CD8-positive, alpha-beta memory T cell (primary cell): Measurements from ENCODE around the gene C1orf198. TPM values are rescaled to one million over a fixed set of nuclear protein-coding genes. Genes with fewer than 3 reads are reported as not detected.

Experiments used
- CTCF ChIA-PET: fragments of 350-600 bp; sonication (Branson Sonifier 250); formaldehyde crosslinking; loops from one replicate; lab custom pipeline; 2021; ENCODE audit warnings: antibody characterized with exemption; lab: Charles Lee
- POLR2A ChIA-PET: fragments of 350-600 bp; sonication (Branson Sonifier 250); formaldehyde crosslinking; loops from one replicate; lab custom pipeline; 2021; ENCODE audit warnings: antibody characterized with exemption; lab: Charles Lee
- DNase-seq, 5 donors: peaks; one replicate each; pipeline versions ENCODE4 v3.0.0 to v3.0.0-alpha.2; 2020 to 2022; ENCODE audit warnings: mixed read lengths in 1 of 5
- H3K27ac ChIP-seq: one replicate; pipeline ENCODE4 v1.7.0; 2013; ENCODE audit warnings: low read depth, mild to moderate bottlenecking, low read length, moderate library complexity
- H3K27me3 ChIP-seq: 2 replicates; pipeline ENCODE4 v1.7.0; 2013; ENCODE audit warnings: low read length, mild to moderate bottlenecking; ENCODE audit not compliant: insufficient read depth, poor library complexity, severe bottlenecking
- H3K36me3 ChIP-seq: 2 replicates; pipeline ENCODE4 v1.7.0; 2013; ENCODE audit warnings: mild to moderate bottlenecking, low read length, moderate library complexity; ENCODE audit not compliant: insufficient read depth
- H3K4me1 ChIP-seq: 2 replicates; pipeline ENCODE4 v1.7.0; 2013; ENCODE audit warnings: mild to moderate bottlenecking, low read length, moderate library complexity; ENCODE audit not compliant: insufficient read depth
- H3K4me3 ChIP-seq: 2 replicates; pipeline ENCODE4 v1.7.0; 2013; ENCODE audit warnings: mild to moderate bottlenecking, low read length
- H3K9me3 ChIP-seq: 2 replicates; pipeline ENCODE4 v1.7.0; 2013; ENCODE audit warnings: mild to moderate bottlenecking, low read length
- H3K27ac Mint-ChIP-seq, 8 donors: one replicate each; pipeline ENCODE4 v1.8.0; 2020 to 2021; ENCODE audit warnings: mixed read lengths in 8 of 8, mild to moderate bottlenecking in 6 of 8, inconsistent platforms in 3 of 8, moderate library complexity in 3 of 8
- H3K27me3 Mint-ChIP-seq, 2 donors: one replicate each; pipeline ENCODE4 v1.8.0; 2020 to 2021; ENCODE audit warnings: mixed read lengths in 2 of 2, mild to moderate bottlenecking in 1 of 2, moderate library complexity in 1 of 2
- H3K36me3 Mint-ChIP-seq, 3 donors: one replicate each; pipeline ENCODE4 v1.8.0; 2020 to 2021; ENCODE audit warnings: mixed read lengths in 3 of 3, inconsistent platforms in 1 of 3, mild to moderate bottlenecking in 1 of 3
- H3K4me1 Mint-ChIP-seq, 3 donors: one replicate each; pipeline ENCODE4 v1.8.0; 2020 to 2021; ENCODE audit warnings: mixed read lengths in 3 of 3, inconsistent platforms in 1 of 3, mild to moderate bottlenecking in 1 of 3
- H3K4me3 Mint-ChIP-seq, 7 donors: one replicate each; pipeline ENCODE4 v1.8.0; 2020 to 2021; ENCODE audit warnings: mixed read lengths in 7 of 7, mild to moderate bottlenecking in 6 of 7, moderate library complexity in 4 of 7, inconsistent platforms in 2 of 7
- H3K9me3 Mint-ChIP-seq, 5 donors: one replicate each; pipeline ENCODE4 v1.8.0; 2020 to 2022; ENCODE audit warnings: mixed read lengths in 5 of 5, mild to moderate bottlenecking in 3 of 5, moderate library complexity in 2 of 5, inconsistent platforms in 1 of 5
- polyA plus RNA-seq: library from polyadenylated mRNA; unstranded; fragments of 300-500 nt; fragmentation: Illumina TruSeq; gene quantifications from one replicate; pipeline ENCODE4 v1.2.3, GENCODE V29; 2021
- total RNA-seq, 2 experiments: library from RNA; stranded (reverse); gene quantifications; one replicate each; pipeline ENCODE4 v1.2.3, GENCODE V29; 2021

C1orf198 gene
- total and polyA plus RNA-seq, 3 experiments from 2014 or later = 5.7 to 7.2 (median 5.9) TPM

- Mint-ChIP-seq H3K4me3 (no peak overlapping the region), H3K9me3 (no peaks in the 10 kb centered on the region), H3K4me1 (no peaks in the 10 kb centered on the region), H3K27ac (no peak overlapping the region), H3K27me3 (peaks cover 9 to 43% of the 10 kb centered on the region in 2 donors), H3K36me3 (no peaks in the 10 kb centered on the region)
- Histone ChIP-seq H3K36me3 (no peaks in the 10 kb centered on the region), H3K4me3 (no peak overlapping the region), H3K9me3 (no peaks in the 10 kb centered on the region), H3K27ac (no peak overlapping the region), H3K27me3 (no peaks in the 10 kb centered on the region), H3K4me1 (no peaks in the 10 kb centered on the region)
- CTCF ChIA-PET = no interaction called here
- POLR2A ChIA-PET = no interaction called here
- DNase-seq = no peak
Measured at GRCh38 chr1:230820568-230820967, 47.8 kb downstream of the C1orf198 start.

DNA sequence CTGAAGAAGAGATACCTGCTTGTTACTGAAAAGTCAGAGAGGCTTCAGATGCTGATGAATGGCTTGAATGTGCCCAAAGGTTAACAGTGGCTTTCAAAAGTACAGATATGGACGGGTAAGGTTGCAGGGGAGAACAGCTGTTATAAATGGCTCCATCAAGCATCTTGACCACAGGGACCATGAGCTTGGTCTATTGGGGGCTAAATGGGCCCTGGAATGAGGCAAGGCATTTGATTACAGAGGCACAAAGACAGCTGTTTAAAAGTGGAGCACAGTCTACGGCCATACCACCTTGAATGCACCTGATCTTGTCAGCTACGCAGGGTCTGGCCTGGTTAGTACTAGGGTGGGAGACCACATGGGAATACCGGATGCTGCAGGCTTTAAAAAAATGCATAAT lies 48.3 kb downstream of the C1orf198 start:
- H3K36me3 ChIP-seq = no peaks in the 10 kb centered on the region
- Mint-ChIP-seq H3K27me3 (peaks cover 9 to 46% of the 10 kb centered on the region in 2 donors), H3K27ac (no peak overlapping the region), H3K36me3 (no peaks in the 10 kb centered on the region), H3K9me3 (peaks cover 0 to 3% (median 0%) of the 10 kb centered on the region in 5 donors), H3K4me1 (no peaks in the 10 kb centered on the region), H3K4me3 (no peak overlapping the region)
- no peaks in the 10 kb centered on the region for H3K9me3 ChIP-seq
- no peaks in the 10 kb centered on the region for H3K27me3 ChIP-seq
- ChIA-PET POLR2A (no interaction called here), CTCF (interaction anchor here (1.3 kb wide), 1 partner anchor 9 kb away, joined by 4 read pairs; no protein-coding TSS in a partner anchor)
- H3K4me3 ChIP-seq = no peak overlapping the region
- no peak for DNase-seq
- H3K27ac ChIP-seq = no peak overlapping the region
- no peaks in the 10 kb centered on the region for H3K4me1 ChIP-seq

DNA sequence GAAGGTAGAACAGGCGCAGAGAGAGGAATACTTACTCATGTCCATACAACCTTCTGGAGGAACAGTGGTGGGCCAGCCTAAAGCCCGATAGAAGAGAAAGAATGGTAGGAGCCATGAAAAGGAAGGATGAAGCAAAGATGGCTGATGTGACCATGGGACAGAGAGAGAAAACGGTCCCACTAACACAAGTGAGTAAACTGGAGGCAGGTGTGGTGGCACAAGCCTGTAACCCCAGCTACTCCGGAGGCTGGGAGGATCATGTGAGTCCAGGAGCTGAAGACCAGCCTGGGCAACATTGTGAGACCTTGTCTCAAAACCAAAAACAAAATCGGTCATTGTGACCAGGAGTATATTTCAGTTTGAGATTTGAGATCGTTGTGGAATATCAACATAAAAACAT lies 49.4 kb downstream of the C1orf198 start:
- Histone ChIP-seq H3K4me3 (no peak overlapping the region), H3K4me1 (no peaks in the 10 kb centered on the region), H3K27ac (no peak overlapping the region), H3K36me3 (no peaks in the 10 kb centered on the region), H3K27me3 (no peaks in the 10 kb centered on the region), H3K9me3 (no peaks in the 10 kb centered on the region)
- Mint-ChIP-seq H3K9me3 (peaks cover 1 to 5% (median 2%) of the 10 kb centered on the region in 5 donors), H3K4me1 (no peaks in the 10 kb centered on the region), H3K36me3 (peaks cover 0 to 2% (median 0%) of the 10 kb centered on the region in 3 donors), H3K27ac (no peak overlapping the region), H3K27me3 (peaks cover 9 to 53% of the 10 kb centered on the region in 2 donors), H3K4me3 (no peak overlapping the region)
- no peak for DNase-seq
- ChIA-PET CTCF (interaction anchor here (1.3 kb wide), 1 partner anchor 11 kb away, joined by 4 read pairs; no protein-coding TSS in a partner anchor), POLR2A (no interaction called here)

DNA sequence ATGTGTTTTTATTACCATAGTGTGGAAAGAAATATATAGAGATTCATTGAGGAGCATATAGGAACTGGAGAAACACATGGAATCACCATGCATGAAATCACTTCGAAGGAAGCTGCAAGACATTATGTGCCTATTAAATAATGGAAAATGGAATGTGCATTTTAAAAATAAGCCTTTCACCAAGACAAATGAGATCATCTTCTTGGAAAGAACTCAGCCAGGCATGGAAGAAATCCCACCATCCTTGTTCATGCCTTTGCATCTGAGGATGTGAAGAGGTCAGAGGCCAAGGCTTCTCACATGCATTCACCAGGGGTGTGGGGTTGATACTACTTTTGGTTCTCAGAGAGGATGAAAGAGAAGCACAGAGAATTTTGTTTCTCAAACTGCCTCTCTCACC lies 50.0 kb downstream of the C1orf198 start:
- no peak overlapping the region for H3K27ac ChIP-seq
- CTCF ChIA-PET = no interaction called here
- H3K27me3 ChIP-seq = no peaks in the 10 kb centered on the region
- H3K4me1 ChIP-seq = no peaks in the 10 kb centered on the region
- Mint-ChIP-seq H3K27ac (no peak overlapping the region), H3K4me3 (no peak overlapping the region), H3K9me3 (peaks cover 4 to 10% (median 7%) of the 10 kb centered on the region in 5 donors), H3K27me3 (peaks cover 9 to 59% of the 10 kb centered on the region in 2 donors), H3K36me3 (peaks cover 0 to 5% (median 0%) of the 10 kb centered on the region in 3 donors), H3K4me1 (no peaks in the 10 kb centered on the region)
- H3K4me3 ChIP-seq = no peak overlapping the region
- no peaks in the 10 kb centered on the region for H3K36me3 ChIP-seq
- POLR2A ChIA-PET = no interaction called here
- no peaks in the 10 kb centered on the region for H3K9me3 ChIP-seq
- DNase-seq = no peak

- peaks cover 17 to 23% (median 19%) of the 10 kb centered on the region in 5 donors for H3K9me3 Mint-ChIP-seq
- Histone ChIP-seq H3K27me3 (no peaks in the 10 kb centered on the region), H3K36me3 (no peaks in the 10 kb centered on the region), H3K9me3 (peaks cover 9% of the 10 kb centered on the region), H3K4me3 (no peak overlapping the region), H3K4me1 (no peaks in the 10 kb centered on the region), H3K27ac (no peak overlapping the region)
- no peak for DNase-seq
- H3K27ac Mint-ChIP-seq = no peak overlapping the region
- H3K4me1 Mint-ChIP-seq = no peaks in the 10 kb centered on the region
- H3K4me3 Mint-ChIP-seq = no peak overlapping the region
- peaks cover 10 to 55% of the 10 kb centered on the region in 2 donors for H3K27me3 Mint-ChIP-seq
- ChIA-PET CTCF (no interaction called here), POLR2A (no interaction called here)
- peaks cover 0 to 10% (median 0%) of the 10 kb centered on the region in 3 donors for H3K36me3 Mint-ChIP-seq
Measured at GRCh38 chr1:230816018-230816417, 52.3 kb downstream of the C1orf198 start.

- ChIA-PET CTCF (no interaction called here), POLR2A (no interaction called here)
- Mint-ChIP-seq H3K27ac (no peak overlapping the region), H3K4me3 (no peak overlapping the region), H3K4me1 (no peaks in the 10 kb centered on the region), H3K9me3 (peaks cover 17 to 23% (median 19%) of the 10 kb centered on the region in 5 donors), H3K27me3 (peaks cover 9 to 49% of the 10 kb centered on the region in 2 donors), H3K36me3 (peaks cover 0 to 10% (median 0%) of the 10 kb centered on the region in 3 donors)
- H3K27ac ChIP-seq = no peak overlapping the region
- H3K27me3 ChIP-seq = no peaks in the 10 kb centered on the region
- DNase-seq = no peak
- H3K36me3 ChIP-seq = no peaks in the 10 kb centered on the region
- H3K4me3 ChIP-seq = no peak overlapping the region
- H3K4me1 ChIP-seq = no peaks in the 10 kb centered on the region
- H3K9me3 ChIP-seq = peaks cover 9% of the 10 kb centered on the region
Measured at GRCh38 chr1:230814949-230815692, 53.2 kb downstream of the C1orf198 start.

DNA sequence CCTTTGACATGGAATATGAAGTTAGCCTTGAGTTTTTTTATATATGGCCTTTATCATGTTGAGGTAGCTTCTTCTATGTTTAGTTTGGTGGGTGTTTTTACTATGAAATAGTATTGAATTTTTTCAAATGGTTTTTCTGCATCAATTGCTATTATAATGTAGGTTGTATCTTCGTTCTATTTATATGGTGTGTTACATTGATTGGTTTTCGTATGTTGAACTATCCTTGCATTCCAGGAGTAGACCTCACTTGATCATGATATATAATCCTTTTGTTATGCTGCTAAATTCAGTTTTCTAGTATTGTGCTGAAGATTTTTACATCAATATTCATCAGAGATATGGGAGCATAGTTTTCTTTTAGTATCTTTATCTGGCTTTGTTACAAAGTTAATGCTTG lies 55.8 kb downstream of the C1orf198 start:
- H3K4me3 Mint-ChIP-seq = no peak overlapping the region
- POLR2A ChIA-PET = no interaction called here
- no peaks in the 10 kb centered on the region for H3K27me3 ChIP-seq
- peaks cover 0 to 10% (median 0%) of the 10 kb centered on the region in 3 donors for H3K36me3 Mint-ChIP-seq
- H3K27me3 Mint-ChIP-seq = peaks cover 1 to 28% of the 10 kb centered on the region in 2 donors
- H3K9me3 ChIP-seq = peaks cover 9% of the 10 kb centered on the region
- H3K4me3 ChIP-seq = no peak overlapping the region
- no peaks in the 10 kb centered on the region for H3K4me1 Mint-ChIP-seq
- no peak overlapping the region for H3K27ac ChIP-seq
- DNase-seq = no peak
- CTCF ChIA-PET = no interaction called here
- H3K4me1 ChIP-seq = no peaks in the 10 kb centered on the region
- H3K9me3 Mint-ChIP-seq = peaks cover 17 to 23% (median 19%) of the 10 kb centered on the region in 5 donors
- H3K36me3 ChIP-seq = no peaks in the 10 kb centered on the region
- no peak overlapping the region for H3K27ac Mint-ChIP-seq

DNA sequence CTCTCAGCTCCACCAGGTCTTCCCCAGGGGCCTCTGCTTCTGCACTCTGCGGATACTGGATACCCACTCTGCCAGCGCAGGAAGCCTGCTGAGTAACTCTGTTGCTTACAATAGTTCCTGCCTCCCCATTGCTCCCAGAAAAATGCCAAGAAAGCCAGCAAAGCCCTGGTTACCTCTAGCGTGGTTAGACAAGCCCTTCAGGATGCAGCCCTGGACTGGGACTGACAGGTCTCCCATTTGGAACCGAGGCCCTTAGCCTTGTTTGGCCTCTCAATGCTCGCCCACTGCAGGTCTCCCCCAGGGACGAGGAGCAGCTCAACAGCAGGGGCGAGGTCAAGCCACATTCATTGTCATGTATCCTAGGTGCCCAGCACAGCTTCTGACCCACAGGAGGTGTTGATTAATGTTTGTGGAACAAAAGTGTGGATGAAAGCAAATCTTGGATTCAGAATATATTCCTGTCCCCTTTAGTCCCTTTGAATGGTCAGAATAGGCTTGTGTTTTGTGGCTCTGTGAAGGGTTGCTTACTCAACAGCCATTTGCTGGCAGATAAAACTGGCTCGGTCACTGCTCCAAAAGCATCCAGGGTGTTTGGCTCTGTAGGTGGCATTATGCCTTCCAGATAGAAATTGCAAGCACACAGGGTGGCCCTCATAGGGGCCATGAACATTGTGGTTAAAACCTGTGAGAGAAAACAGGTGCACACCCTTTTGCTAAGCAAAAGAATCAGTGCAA lies 58.9 kb downstream of the C1orf198 start:
- Histone ChIP-seq H3K27ac (no peak overlapping the region), H3K4me3 (no peak overlapping the region), H3K4me1 (no peaks in the 10 kb centered on the region), H3K36me3 (no peaks in the 10 kb centered on the region), H3K9me3 (peaks cover 9% of the 10 kb centered on the region), H3K27me3 (no peaks in the 10 kb centered on the region)
- Mint-ChIP-seq H3K9me3 (peaks cover 17 to 25% (median 21%) of the 10 kb centered on the region in 5 donors), H3K4me1 (no peaks in the 10 kb centered on the region), H3K36me3 (peaks cover 0 to 10% (median 0%) of the 10 kb centered on the region in 3 donors), H3K4me3 (no peak overlapping the region), H3K27ac (no peak overlapping the region), H3K27me3 (peaks cover 1 to 12% of the 10 kb centered on the region in 2 donors)
- POLR2A ChIA-PET = no interaction called here
- CTCF ChIA-PET = no interaction called here
- no peak for DNase-seq
